OCI-M2 (cell line): ENCODE measurements around the gene TPST1.
"Not testable (repeated sequence)": the region's sequence is repeated elsewhere in the genome, so short reads cannot be mapped to it uniquely, and the experiment has no call there.

Experiments used
- DNase-seq: peaks from one replicate; lab custom pipeline; 2025; ENCODE audit not compliant: unreplicated experiment; lab: John Stamatoyannopoulos, UW

Gene TPST1

GRCh38 chr7:66376264-66376945 is 171.3 kb downstream of the TPST1 start:
- no peak for DNase-seq

GRCh38 chr7:66377045-66377444 is 171.9 kb downstream of the TPST1 start:
- no peak for DNase-seq

GRCh38 chr7:66377714-66378113 is 172.6 kb downstream of the TPST1 start:
- no peak for DNase-seq

- no peak for DNase-seq
These were observed 174.5 kb downstream of the TPST1 start for GRCh38 chr7:66379542-66380160.

GRCh38 chr7:66380272-66380888 is 175.2 kb downstream of the TPST1 start:
- no peak for DNase-seq

GRCh38 chr7:66382182-66382923 is 177.2 kb downstream of the TPST1 start:
- not testable (repeated sequence) for DNase-seq

GRCh38 chr7:66385191-66385905 is 180.2 kb downstream of the TPST1 start:
- DNase-seq, result not testable (repeated sequence)

GRCh38 chr7:66395128-66395571 is 190.0 kb downstream of the TPST1 start:
- DNase-seq, result not testable (repeated sequence)

- not testable (repeated sequence) for DNase-seq
These were observed 190.9 kb downstream of the TPST1 start for GRCh38 chr7:66396052-66396451.

- not testable (repeated sequence) for DNase-seq
These were observed 193.7 kb downstream of the TPST1 start for GRCh38 chr7:66398841-66399240.

GRCh38 chr7:66399566-66399965 is 194.4 kb downstream of the TPST1 start:
- DNase-seq, result no peak

GRCh38 chr7:66400400-66400799 is 195.3 kb downstream of the TPST1 start:
- no peak for DNase-seq

GRCh38 chr7:66401126-66401525 is 196.0 kb downstream of the TPST1 start:
- DNase-seq, result not testable (repeated sequence)

GRCh38 chr7:66401932-66402331 is 196.8 kb downstream of the TPST1 start:
- not testable (repeated sequence) for DNase-seq

- no peak for DNase-seq
These were observed 198.4 kb downstream of the TPST1 start for GRCh38 chr7:66403564-66403963.

GRCh38 chr7:66409493-66409892 is 204.4 kb downstream of the TPST1 start:
- DNase-seq, result no peak
